GM10248 (cell line): ENCODE data around the gene SPARCL1.

Experiments
- CTCF ChIA-PET: fragments of 300-600 bp; sonication (Branson Sonifier 250); formaldehyde crosslinking; extraction: SDS; loops from one replicate; lab custom pipeline; 2021; ENCODE audit warnings: antibody characterized with exemption; lab: Yijun Ruan, JAX
- POLR2A ChIA-PET: fragments of 350-650 bp; sonication (Branson Sonifier 250); formaldehyde crosslinking; extraction: SDS; loops from one replicate; lab custom pipeline; 2020; ENCODE audit warnings: antibody characterized with exemption; lab: Yijun Ruan, JAX
- DNase-seq: peaks from one replicate; pipeline ENCODE4 v3.0.0; 2012; ENCODE audit errors: extremely low spot score
- TF ChIP-seq, protein P1 (sequence below): IDR thresholded peaks from 2 replicates; pipeline ENCODE4 v1.5.1; 2012; ENCODE audit warnings: mild to moderate bottlenecking, low read depth; ENCODE audit errors: extremely low read depth, missing control alignments, control extremely low read depth

SPARCL1 gene

DNA sequence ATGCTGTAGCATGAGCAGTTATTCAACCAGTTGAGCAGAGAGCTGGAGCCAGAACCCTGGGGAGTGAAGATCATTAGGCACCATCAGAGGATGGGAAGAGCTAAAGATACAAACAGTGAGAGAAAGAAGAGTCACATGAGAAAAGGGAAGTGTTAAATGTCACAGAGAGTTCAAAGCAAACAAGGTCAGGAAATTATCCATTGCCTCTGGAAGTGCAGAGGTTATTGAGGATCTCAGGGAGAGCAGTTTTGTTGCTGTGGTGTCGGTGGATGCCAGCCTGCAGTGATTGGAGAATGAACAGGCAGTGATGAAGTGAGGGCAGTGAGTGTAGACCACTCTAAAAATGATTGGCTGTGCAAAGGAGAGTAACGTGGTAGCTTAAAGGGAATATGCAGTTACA is 17.7 kb downstream of the SPARCL1 start:
- no peak for DNase-seq
- CTCF ChIA-PET, result no interaction called here
- TF ChIP-seq, protein P1, sequence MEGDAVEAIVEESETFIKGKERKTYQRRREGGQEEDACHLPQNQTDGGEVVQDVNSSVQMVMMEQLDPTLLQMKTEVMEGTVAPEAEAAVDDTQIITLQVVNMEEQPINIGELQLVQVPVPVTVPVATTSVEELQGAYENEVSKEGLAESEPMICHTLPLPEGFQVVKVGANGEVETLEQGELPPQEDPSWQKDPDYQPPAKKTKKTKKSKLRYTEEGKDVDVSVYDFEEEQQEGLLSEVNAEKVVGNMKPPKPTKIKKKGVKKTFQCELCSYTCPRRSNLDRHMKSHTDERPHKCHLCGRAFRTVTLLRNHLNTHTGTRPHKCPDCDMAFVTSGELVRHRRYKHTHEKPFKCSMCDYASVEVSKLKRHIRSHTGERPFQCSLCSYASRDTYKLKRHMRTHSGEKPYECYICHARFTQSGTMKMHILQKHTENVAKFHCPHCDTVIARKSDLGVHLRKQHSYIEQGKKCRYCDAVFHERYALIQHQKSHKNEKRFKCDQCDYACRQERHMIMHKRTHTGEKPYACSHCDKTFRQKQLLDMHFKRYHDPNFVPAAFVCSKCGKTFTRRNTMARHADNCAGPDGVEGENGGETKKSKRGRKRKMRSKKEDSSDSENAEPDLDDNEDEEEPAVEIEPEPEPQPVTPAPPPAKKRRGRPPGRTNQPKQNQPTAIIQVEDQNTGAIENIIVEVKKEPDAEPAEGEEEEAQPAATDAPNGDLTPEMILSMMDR, result no peak
- POLR2A ChIA-PET, result no interaction called here

DNA sequence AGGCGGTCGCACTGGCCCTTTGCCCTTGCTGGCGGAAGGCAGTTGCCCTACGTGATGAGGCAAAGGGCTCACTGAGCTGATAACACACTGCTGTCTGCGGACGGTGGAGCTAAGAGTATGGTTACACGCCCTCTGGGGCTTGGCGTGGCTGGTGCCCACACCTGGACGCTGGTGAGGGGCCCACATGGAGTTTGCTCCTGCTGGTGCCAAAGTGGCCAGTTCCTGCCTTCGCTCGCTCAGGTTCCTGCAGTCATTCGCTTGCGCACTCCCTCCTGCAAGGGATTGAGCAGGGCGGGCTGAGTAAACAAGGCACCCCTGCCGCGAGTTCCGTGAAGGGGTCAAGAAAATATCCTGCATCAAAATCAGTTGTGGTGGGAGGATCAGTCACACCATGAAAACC is 18.4 kb downstream of the SPARCL1 start:
- TF ChIP-seq, protein P1, result no peak
- POLR2A ChIA-PET, result no interaction called here
- CTCF ChIA-PET, result interaction anchor here (1.6 to 2.3 kb wide), 2 partner anchors 13 to 701 kb away, joined by 4 to 10 read pairs; no protein-coding TSS in a partner anchor
- no peak for DNase-seq

DNA sequence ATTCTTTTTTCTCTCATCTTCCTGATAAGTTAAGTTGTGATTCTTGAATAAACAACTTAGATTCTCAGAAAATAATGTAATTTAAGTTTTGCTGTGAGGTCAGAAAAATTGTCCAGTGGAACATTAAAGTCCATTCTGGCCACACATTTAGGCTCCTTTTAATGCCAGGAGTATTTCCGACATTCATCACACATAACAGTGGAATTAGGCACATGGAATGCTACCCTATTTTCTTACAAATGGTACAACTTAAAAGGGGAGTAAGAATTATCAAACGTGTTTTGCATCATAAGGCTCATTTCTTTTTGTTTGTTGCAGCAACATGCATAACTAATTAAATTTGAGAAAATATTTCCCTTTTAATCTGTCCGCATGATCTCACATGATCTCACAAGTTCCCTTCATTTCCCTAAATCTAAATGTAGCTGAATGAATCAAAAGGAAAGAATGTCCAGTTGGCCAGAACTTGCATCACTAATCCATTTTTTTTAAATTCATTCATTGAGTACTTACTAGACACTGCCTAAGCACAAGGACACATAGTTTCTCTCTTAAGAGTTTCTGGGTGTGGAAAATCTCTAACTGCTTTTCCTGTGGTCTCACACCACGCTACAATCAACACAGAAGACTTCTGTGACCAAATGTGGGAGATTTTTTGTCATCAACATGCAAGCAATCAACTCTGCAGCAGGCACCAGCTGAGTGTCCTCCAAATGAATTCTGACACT is 22.0 kb downstream of the SPARCL1 start:
- TF ChIP-seq, protein P1, result no peak
- ChIA-PET CTCF (no interaction called here), POLR2A (no interaction called here)
- no peak for DNase-seq

DNA sequence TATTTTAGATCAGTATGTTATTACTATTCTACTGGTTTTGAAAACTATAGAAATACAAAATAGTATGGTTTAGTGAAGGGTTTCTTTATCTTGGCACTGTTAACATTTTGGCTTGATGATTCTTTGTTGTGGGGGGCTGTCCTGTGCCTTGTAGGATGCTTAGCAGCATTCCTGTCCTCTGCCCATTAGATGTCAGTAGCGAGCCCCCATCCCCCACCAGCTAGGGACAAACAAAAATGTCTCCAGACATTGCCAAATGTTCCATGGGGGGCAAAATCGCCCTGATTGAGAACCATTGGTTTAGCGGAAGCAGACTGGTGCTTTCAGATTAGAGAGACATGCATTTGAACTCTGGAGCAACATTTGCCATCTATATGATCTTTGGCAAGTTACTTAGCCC is 23.3 kb downstream of the SPARCL1 start:
- CTCF ChIA-PET, result interaction anchor here (0.9 kb wide), 1 partner anchor 12 kb away, joined by 3 read pairs; no protein-coding TSS in a partner anchor
- TF ChIP-seq, protein P1, result no peak
- DNase-seq, result no peak
- POLR2A ChIA-PET, result no interaction called here

DNA sequence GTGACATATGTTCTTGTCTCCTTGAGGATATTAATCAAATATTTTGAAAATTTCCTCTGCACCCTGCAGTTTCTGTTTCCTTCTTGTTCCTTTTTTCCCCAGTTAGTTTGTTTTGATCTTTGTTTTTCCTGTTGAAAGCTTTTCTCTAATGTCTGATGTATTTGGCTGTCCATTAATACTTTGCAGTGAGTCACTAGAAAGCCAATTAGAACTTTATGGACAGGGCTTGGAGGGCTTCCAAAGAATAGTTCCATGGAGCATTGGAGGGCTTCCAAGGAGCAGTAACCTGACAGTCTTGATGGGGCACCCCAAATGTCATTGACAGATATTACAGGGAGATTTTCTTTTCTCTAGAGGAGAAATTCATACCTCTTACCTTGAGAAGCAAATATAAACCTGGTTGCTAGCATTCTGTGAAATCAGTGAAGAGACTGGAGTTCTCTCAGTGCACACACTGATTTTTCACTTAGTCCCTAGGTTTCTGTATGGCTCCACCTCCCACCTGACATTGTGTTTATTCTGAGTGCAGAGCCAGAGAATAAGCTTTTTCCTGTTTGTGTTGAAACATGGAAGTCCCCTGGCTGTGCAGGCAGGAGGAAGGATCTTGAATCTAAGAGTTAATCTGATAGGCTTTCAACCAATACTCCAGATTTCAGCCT is 26.5 kb downstream of the SPARCL1 start:
- ChIA-PET CTCF (interaction anchor here (1.1 kb wide), 1 partner anchor 13 kb away, joined by 3 read pairs; no protein-coding TSS in a partner anchor), POLR2A (no interaction called here)
- no peak for DNase-seq
- TF ChIP-seq, protein P1, result no peak

DNA sequence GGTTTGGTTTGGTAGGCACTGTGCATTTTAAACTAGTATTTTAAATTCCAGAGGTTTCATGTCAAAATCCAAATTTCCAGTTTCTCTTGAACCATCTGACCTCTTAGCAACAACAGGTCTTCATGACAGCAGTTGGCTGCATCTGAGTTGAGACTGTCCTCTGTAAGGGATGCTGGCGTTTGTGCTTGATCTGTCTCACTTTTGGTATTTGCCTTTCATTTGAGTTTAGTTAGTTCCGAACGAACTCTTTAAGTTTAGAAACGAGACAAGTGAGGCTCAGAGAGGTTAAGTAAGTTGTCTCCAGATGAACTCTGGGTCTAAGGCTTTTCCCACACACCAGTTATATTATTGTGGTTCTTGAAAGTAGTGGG is 29.1 kb downstream of the SPARCL1 start:
- TF ChIP-seq, protein P1, result no peak
- CTCF ChIA-PET, result interaction anchor here (1.2 kb wide), 1 partner anchor 15 kb away, joined by 3 read pairs; no protein-coding TSS in a partner anchor
- DNase-seq, result no peak
- POLR2A ChIA-PET, result no interaction called here
